Esophagus squamous epithelium (tissue), 5 donors: ENCODE data around the gene DCDC2. TPM values are rescaled to one million over a fixed set of nuclear protein-coding genes. Genes with fewer than 3 reads are reported as not detected.
"Not testable (repeated sequence)": the region's sequence is repeated elsewhere in the genome, so short reads cannot be mapped to it uniquely, and the experiment has no call there.

Experiments
- DNase-seq: peaks from one replicate; lab custom pipeline; 2025; lab: John Stamatoyannopoulos, UW
- H3K27ac ChIP-seq, 4 donors: fragments of 200-600 bp; sonication (generic); one replicate each; pipeline ENCODE4 v1.5.1; 2016 to 2019; ENCODE audit warnings: mild to moderate bottlenecking in 1 of 4
- H3K27me3 ChIP-seq, 4 donors: fragments of 200-600 bp; sonication (generic); 1 replicate in 3 of 4; 2 replicates in 1 of 4; pipeline versions ENCODE4 v1.5.1 to v1.6.0; 2017 to 2021; ENCODE audit warnings: antibody characterized with exemption in 1 of 4
- H3K36me3 ChIP-seq, 3 donors: fragments of 200-600 bp; sonication (generic); one replicate each; pipeline ENCODE4 v1.5.1; 2016 to 2019
- H3K4me1 ChIP-seq, 3 donors: fragments of 200-600 bp; sonication (generic); one replicate each; pipeline ENCODE4 v1.5.1; 2017 to 2019
- H3K4me3 ChIP-seq, 4 donors: fragments of 200-600 bp; sonication (generic); 1 replicate in 3 of 4; 2 replicates in 1 of 4; pipeline ENCODE4 v1.5.1; 2016 to 2019; ENCODE audit warnings: mild to moderate bottlenecking in 2 of 4, moderate library complexity in 1 of 4
- H3K9me3 ChIP-seq, 3 donors: fragments of 200-600 bp; sonication (generic); one replicate each; pipeline ENCODE4 v1.5.1; 2016 to 2019
- CTCF ChIP-seq, 6 experiments: fragments of 450-650 bp in 4 of 6; fragments of 200-600 bp in 2 of 6; sonication (generic) in 2 of 6; IDR thresholded peaks; one replicate each; pipeline ENCODE4 v1.5.1; 2016 to 2019; ENCODE audit warnings: antibody characterized with exemption in 6 of 6, mild to moderate bottlenecking in 4 of 6, moderate library complexity in 4 of 6
- POLR2A ChIP-seq, 4 donors: fragments of 450-650 bp; IDR thresholded peaks; one replicate each; pipeline ENCODE4 v1.6.1; 2017; ENCODE audit warnings: antibody characterized with exemption in 4 of 4, mild to moderate bottlenecking in 4 of 4, moderate library complexity in 3 of 4
- WGBS, 2 donors: methylation state at CpG; one replicate each; pipeline ENCODE4 v1.1.5; 2018; 5-methylcytosine and 5-hydroxymethylcytosine counted together
- intact Hi-C: fragments of 100-400 bp; cut with DNase I; formaldehyde crosslinking; loops from one replicate; pipeline ENCODE4 v1.15.0; 2022
- total RNA-seq, 4 donors: library from RNA; depleted of rRNA; stranded (reverse); fragments of >200 nt; gene quantifications; one replicate each; pipeline ENCODE4 v1.1.0, GENCODE V29; 2016
- donor health status: DM: yes; HTN: yes; CAD: no.

The DCDC2 gene
- total RNA-seq, 4 donors from 2014 or later, result 0.15 TPM; not detected in 3

- DNase-seq, result no peak
- TF ChIP-seq POLR2A (IDR thresholded peaks at IDR 0.05) (no peak), CTCF (IDR thresholded peaks at IDR 0.05) (no peak)
- Histone ChIP-seq H3K36me3 (no peaks in the 10 kb centered on the region), H3K27me3 (no peaks in the 10 kb centered on the region), H3K4me3 (no peak overlapping the region), H3K9me3 (no peaks in the 10 kb centered on the region), H3K27ac (no peak overlapping the region), H3K4me1 (no peaks in the 10 kb centered on the region)
- 63 to 77% methylated on average over 1 of the region's 1 CpG for WGBS, 2 donors
- intact Hi-C loops, result no loop called here
Measured at GRCh38 chr6:24378473-24379097, 20.7 kb upstream of the DCDC2 start.

- H3K4me3 ChIP-seq, result no peak overlapping the region
- 31 to 39% methylated on average over 4 of the region's 4 CpGs for WGBS, 2 donors
- H3K4me1 ChIP-seq, result no peaks in the 10 kb centered on the region
- intact Hi-C loops, result no loop called here
- no peaks in the 10 kb centered on the region for H3K27me3 ChIP-seq
- TF ChIP-seq CTCF (IDR thresholded peaks at IDR 0.05) (no peak), POLR2A (IDR thresholded peaks at IDR 0.05) (no peak)
- H3K36me3 ChIP-seq, result no peaks in the 10 kb centered on the region
- H3K9me3 ChIP-seq, result no peaks in the 10 kb centered on the region
- no peak for DNase-seq
- no peak overlapping the region for H3K27ac ChIP-seq
Measured at GRCh38 chr6:24376871-24377270, 19.0 kb upstream of the DCDC2 start.

GRCh38 chr6:24374612-24375011, 16.8 kb upstream of the DCDC2 start:
- no peak overlapping the region for H3K4me3 ChIP-seq
- DNase-seq, result no peak
- TF ChIP-seq POLR2A (IDR thresholded peaks at IDR 0.05) (no peak), CTCF (IDR thresholded peaks at IDR 0.05) (no peak)
- WGBS, 2 donors, result 84 to 97% methylated on average over 6 of the region's 6 CpGs
- H3K36me3 ChIP-seq, result no peaks in the 10 kb centered on the region
- no peaks in the 10 kb centered on the region for H3K9me3 ChIP-seq
- intact Hi-C loops, result no loop called here
- H3K4me1 ChIP-seq, result no peaks in the 10 kb centered on the region
- H3K27ac ChIP-seq, result no peak overlapping the region
- no peaks in the 10 kb centered on the region for H3K27me3 ChIP-seq

GRCh38 chr6:24365103-24365633, 7.3 kb upstream of the DCDC2 start:
- H3K4me1 ChIP-seq, H3K9me3 ChIP-seq, H3K4me3 ChIP-seq, H3K27ac ChIP-seq, H3K36me3 ChIP-seq, intact Hi-C loops, DNase-seq: not testable (repeated sequence)
- H3K27me3 ChIP-seq, result peaks cover 0 to 33% (median 0%) of the 10 kb centered on the region in 4 donors
- WGBS, 2 donors, result 63 to 65% methylated on average over 6 to 8 of the region's 8 CpGs

GRCh38 chr6:24362363-24362762, 4.5 kb upstream of the DCDC2 start:
- DNase-seq, intact Hi-C loops: not testable (repeated sequence)
- 82% methylated on average over 5 of the region's 5 CpGs for WGBS, 2 donors

GRCh38 chr6:24359640-24360454, 2.0 kb upstream of the DCDC2 start:
- no peaks in the 10 kb centered on the region for H3K36me3 ChIP-seq
- H3K27ac ChIP-seq, result no peak overlapping the region
- TF ChIP-seq POLR2A (IDR thresholded peaks at IDR 0.05) (no peak), CTCF (IDR thresholded peaks at IDR 0.05) (peak; percentile 49 to 79 (median 57))
- H3K27me3 ChIP-seq, result peaks cover 0 to 38% (median 0%) of the 10 kb centered on the region in 4 donors
- intact Hi-C loops, result no loop called here
- DNase-seq, result no peak
- no peaks in the 10 kb centered on the region for H3K9me3 ChIP-seq
- H3K4me1 ChIP-seq, result peaks cover 0 to 28% (median 20%) of the 10 kb centered on the region in 3 donors
- peak overlapping the region; percentile 29 to 70 (median 46) for H3K4me3 ChIP-seq
- WGBS, 2 donors, result 8% methylated on average over 18 to 29 of the region's 55 CpGs

More at GRCh38 chr6:24362363-24362762, 4.5 kb upstream of the DCDC2 start:
- not testable (repeated sequence) for H3K9me3 ChIP-seq, H3K36me3 ChIP-seq, H3K27ac ChIP-seq, H3K4me3 ChIP-seq
- H3K4me1 ChIP-seq, result peaks cover 0 to 26% (median 17%) of the 10 kb centered on the region in 3 donors
- H3K27me3 ChIP-seq, result peaks cover 0 to 46% (median 0%) of the 10 kb centered on the region in 4 donors
